Subcutaneous adipose tissue (tissue), 4 donors: ENCODE results near the gene CDKN1A. TPM values are rescaled to one million over a fixed set of nuclear protein-coding genes. Genes with fewer than 3 reads are reported as not detected.

Experiments
- CTCF ChIP-seq: fragments of 450-650 bp; IDR thresholded peaks from one replicate; pipeline ENCODE4 v1.5.1; 2016; ENCODE audit warnings: low read depth, mild to moderate bottlenecking, control low read depth, antibody characterized with exemption, moderate library complexity
- small RNA-seq: library from RNA; depleted of rRNA; stranded (forward); fragments of <200 nt; gene quantifications from one replicate; pipeline ENCODE3, GENCODE V24; 2016
- total RNA-seq, 4 donors: library from RNA; depleted of rRNA; stranded (reverse); fragments of >200 nt; gene quantifications; one replicate each; pipeline ENCODE4 v1.1.0, GENCODE V29; 2016

CDKN1A gene
- total RNA-seq, 4 donors from 2014 or later = 75.7 to 120 (median 104) TPM

GRCh38 chr6:36734486-36735060 is 56.1 kb downstream of the CDKN1A start:
- TF ChIP-seq CTCF = no peak

GRCh38 chr6:36735110-36736071 is 56.9 kb downstream of the CDKN1A start:
- TF ChIP-seq CTCF = no peak

Small RNA genes lying within 50 kb of the gene (small RNA-seq; reads per million reads assigned to genes)
- gene RF00019 = 0.49 reads per million
- 0.97 reads per million for gene RNU1-88P

Other genes starting within 250 kb of the CDKN1A start
- gene PXT1, start 235.9 kb upstream of the CDKN1A start, total RNA-seq = not detected
- gene KCTD20, start 235.7 kb upstream of the CDKN1A start, total RNA-seq = 100 to 1,000 TPM in 1 of 4 donors, 10 to 100 TPM in 3; 74.0 to 102 (median 77.7) TPM
- gene STK38, start 131.2 kb upstream of the CDKN1A start, total RNA-seq = 10 to 100 TPM; 27.3 to 52.9 (median 44.5) TPM
- gene SRSF3, start 84.4 kb upstream of the CDKN1A start, total RNA-seq = 100 to 1,000 TPM in 2 of 4 donors, 10 to 100 TPM in 2; 93.2 to 247 (median 116) TPM
- 1 to 10 TPM in 1 of 4 donors, under 1 TPM in 2, not detected in 1; 0.51 to 1.3 (median 0.82) TPM for gene RAB44, start 19.1 kb downstream of the CDKN1A start, total RNA-seq
- gene CPNE5, start 160.7 kb downstream of the CDKN1A start, total RNA-seq = 1 to 10 TPM in 1 of 4 donors, under 1 TPM in 3; 0.19 to 1.3 (median 0.59) TPM
- 10 to 100 TPM in 1 of 4 donors, 1 to 10 TPM in 3; 4.3 to 18.4 (median 6.7) TPM for gene PPIL1, start 196.1 kb downstream of the CDKN1A start, total RNA-seq
- 10 to 100 TPM; 36.2 to 49.5 (median 44.2) TPM for gene C6orf89, start 207.2 kb downstream of the CDKN1A start, total RNA-seq